SH-SY5Y (cell line): ENCODE results near the gene SGMS1.

ENCODE experiments used
- GATA2 ChIP-seq: IDR thresholded peaks from 2 replicates; pipeline ENCODE4 v1.6.1; 2011; ENCODE audit warnings: mild to moderate bottlenecking, low read depth, low read length
- GATA3 ChIP-seq: IDR thresholded peaks from 2 replicates; pipeline ENCODE4 v1.6.1; 2011; ENCODE audit warnings: low read depth, mild to moderate bottlenecking, low read length, moderate library complexity

DNA sequence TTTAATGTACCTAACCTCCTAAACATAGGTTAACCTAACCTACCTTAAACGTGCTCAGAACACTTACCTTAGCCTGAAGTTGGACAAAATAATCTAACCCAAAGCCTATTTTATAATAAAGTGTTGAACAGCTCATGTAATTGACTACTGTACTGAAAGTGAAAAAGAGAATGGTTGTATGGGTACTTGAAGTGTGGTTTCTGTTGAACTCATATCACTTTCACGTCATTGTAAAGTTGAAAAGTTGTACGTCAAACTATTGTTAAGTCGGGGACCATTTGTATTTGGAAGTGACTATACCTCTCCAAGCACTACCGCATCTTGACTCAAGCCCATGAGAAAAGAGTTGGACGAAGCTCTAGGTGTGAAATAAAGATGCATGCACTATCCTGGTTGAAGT lies 334.6 kb downstream of the SGMS1 start:
- TF ChIP-seq GATA3 (no peak), GATA2 (no peak)
